Glutamatergic neuron (in vitro differentiated cells): Measurements from ENCODE around the gene NEO1. TPM values are rescaled to one million over a fixed set of nuclear protein-coding genes. Genes with fewer than 3 reads are reported as not detected.
A peak's percentile ranks its signal among the peaks of the same experiment; 100 is the strongest.

Experiments
- DNase-seq: peaks from one replicate; pipeline ENCODE4 v3.0.0; 2022
- H3K27ac Mint-ChIP-seq: one replicate; pipeline ENCODE4 v1.8.0; 2020; ENCODE audit warnings: mild to moderate bottlenecking, mixed read lengths, inconsistent platforms; ENCODE audit not compliant: unreplicated experiment
- H3K27me3 Mint-ChIP-seq: one replicate; pipeline ENCODE4 v1.8.0; 2020; ENCODE audit warnings: mild to moderate bottlenecking, moderate library complexity, mixed read lengths, inconsistent platforms; ENCODE audit not compliant: unreplicated experiment
- H3K36me3 Mint-ChIP-seq: one replicate; pipeline ENCODE4 v1.8.0; 2020; ENCODE audit warnings: mild to moderate bottlenecking, mixed read lengths, inconsistent platforms; ENCODE audit not compliant: unreplicated experiment
- H3K4me1 Mint-ChIP-seq: one replicate; pipeline ENCODE4 v1.8.0; 2020; ENCODE audit warnings: mild to moderate bottlenecking, low read depth, mixed read lengths, inconsistent platforms; ENCODE audit not compliant: unreplicated experiment
- H3K4me3 Mint-ChIP-seq: one replicate; pipeline ENCODE4 v1.8.0; 2020; ENCODE audit warnings: mild to moderate bottlenecking, mixed read lengths, inconsistent platforms; ENCODE audit not compliant: unreplicated experiment
- H3K9me3 Mint-ChIP-seq: one replicate; pipeline ENCODE4 v1.8.0; 2020; ENCODE audit warnings: mild to moderate bottlenecking, moderate library complexity, mixed read lengths, inconsistent platforms; ENCODE audit not compliant: unreplicated experiment
- total RNA-seq: library from RNA; stranded (reverse); fragmentation: NEBNext Ultra II Directional; extraction: Animal tissue kit (Norgen Biotek cat#: 25700); gene quantifications from one replicate; pipeline ENCODE4 v1.2.1, GENCODE V29; 2021; ENCODE audit not compliant: unreplicated experiment
- TF ChIP-seq, protein P1 (sequence below): fragments of 200-600 bp; sonication (generic); IDR thresholded peaks from one replicate; pipeline ENCODE4 v1.5.0; 2021; ENCODE audit not compliant: partially characterized antibody, unreplicated experiment

The NEO1 gene
- total RNA-seq, 1 donor from 2014 or later: 157 TPM

DNA sequence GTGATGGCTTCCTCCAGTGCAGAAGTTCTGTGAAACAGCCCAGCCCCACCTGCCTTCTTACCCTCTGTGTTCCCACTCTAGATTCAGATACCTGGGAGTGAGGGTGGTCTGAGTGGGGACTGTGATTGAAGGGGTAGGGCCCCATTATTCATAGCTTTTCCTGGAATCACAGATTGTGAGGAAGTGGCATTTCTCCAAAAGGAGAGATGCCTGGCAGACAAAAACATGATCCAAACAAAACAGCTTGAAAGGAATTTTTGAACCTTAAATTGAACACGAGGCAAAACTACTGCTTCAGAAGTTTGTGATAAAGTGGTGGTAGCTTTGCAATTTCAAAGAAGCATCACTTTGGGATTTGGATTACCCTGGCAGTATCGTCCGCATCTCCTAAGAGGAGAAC, 29.2 kb upstream of the NEO1 start:
- peak overlapping the region; percentile 41 for H3K27ac Mint-ChIP-seq
- H3K27me3 Mint-ChIP-seq: peaks cover under 1% of the 10 kb centered on the region
- DNase-seq: no peak
- TF ChIP-seq, protein P1, sequence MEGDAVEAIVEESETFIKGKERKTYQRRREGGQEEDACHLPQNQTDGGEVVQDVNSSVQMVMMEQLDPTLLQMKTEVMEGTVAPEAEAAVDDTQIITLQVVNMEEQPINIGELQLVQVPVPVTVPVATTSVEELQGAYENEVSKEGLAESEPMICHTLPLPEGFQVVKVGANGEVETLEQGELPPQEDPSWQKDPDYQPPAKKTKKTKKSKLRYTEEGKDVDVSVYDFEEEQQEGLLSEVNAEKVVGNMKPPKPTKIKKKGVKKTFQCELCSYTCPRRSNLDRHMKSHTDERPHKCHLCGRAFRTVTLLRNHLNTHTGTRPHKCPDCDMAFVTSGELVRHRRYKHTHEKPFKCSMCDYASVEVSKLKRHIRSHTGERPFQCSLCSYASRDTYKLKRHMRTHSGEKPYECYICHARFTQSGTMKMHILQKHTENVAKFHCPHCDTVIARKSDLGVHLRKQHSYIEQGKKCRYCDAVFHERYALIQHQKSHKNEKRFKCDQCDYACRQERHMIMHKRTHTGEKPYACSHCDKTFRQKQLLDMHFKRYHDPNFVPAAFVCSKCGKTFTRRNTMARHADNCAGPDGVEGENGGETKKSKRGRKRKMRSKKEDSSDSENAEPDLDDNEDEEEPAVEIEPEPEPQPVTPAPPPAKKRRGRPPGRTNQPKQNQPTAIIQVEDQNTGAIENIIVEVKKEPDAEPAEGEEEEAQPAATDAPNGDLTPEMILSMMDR: no peak
- no peaks in the 10 kb centered on the region for H3K36me3 Mint-ChIP-seq
- no peaks in the 10 kb centered on the region for H3K9me3 Mint-ChIP-seq
- H3K4me3 Mint-ChIP-seq: no peak overlapping the region
- peaks cover 42% of the 10 kb centered on the region for H3K4me1 Mint-ChIP-seq

DNA sequence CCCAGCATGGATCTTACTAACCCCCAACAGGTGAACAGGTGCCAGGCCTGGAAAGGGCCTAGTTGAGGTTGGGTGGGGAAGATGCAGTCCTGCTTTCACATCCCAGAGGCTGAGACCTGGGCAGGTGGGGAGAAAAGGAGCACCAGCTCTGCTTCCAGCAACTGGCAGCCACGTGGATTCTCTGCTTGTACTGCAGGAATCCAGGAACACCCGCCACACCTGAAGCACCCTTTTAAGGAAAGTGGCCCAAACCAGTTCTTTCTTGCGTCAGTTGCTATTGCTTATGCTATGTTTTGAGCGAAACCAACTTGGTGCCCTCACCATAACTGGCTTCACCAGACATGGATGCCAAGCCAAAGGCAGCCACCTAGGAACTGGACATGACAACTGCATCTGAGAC, 28.1 kb upstream of the NEO1 start:
- Mint-ChIP-seq H3K4me1 (peaks cover 35% of the 10 kb centered on the region), H3K27ac (no peak overlapping the region), H3K27me3 (peaks cover 2% of the 10 kb centered on the region), H3K9me3 (no peaks in the 10 kb centered on the region), H3K4me3 (no peak overlapping the region), H3K36me3 (no peaks in the 10 kb centered on the region)
- DNase-seq: no peak
- TF ChIP-seq, protein P1: no peak

DNA sequence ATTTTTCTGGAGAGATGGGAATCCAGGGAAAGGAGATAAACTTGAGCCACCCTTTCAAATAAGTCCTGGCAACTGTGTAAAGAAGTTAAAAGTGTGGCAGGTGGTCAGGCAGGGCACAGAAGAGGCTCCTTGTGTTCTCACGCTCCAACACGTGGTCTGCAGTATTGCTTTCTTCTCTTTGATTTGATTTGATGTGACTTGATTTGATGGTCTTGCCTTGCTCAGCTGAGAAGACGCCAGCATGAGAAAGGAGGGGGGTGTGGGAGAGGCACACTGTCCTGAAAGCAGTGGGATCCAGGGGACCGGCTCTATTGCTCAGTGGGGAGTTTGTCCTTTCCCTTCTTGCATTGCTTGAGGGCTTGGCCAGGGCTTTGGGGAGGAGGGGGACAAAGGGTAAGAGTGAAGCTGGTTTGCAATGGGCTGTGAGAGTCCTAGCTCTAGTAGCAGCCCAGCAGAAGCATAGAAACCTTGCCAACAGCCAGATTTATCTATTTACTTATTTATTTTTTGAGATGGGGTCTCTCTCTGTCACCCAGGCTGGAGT, 25.7 kb upstream of the NEO1 start:
- H3K9me3 Mint-ChIP-seq: no peaks in the 10 kb centered on the region
- peaks cover 25% of the 10 kb centered on the region for H3K4me1 Mint-ChIP-seq
- H3K36me3 Mint-ChIP-seq: no peaks in the 10 kb centered on the region
- H3K27ac Mint-ChIP-seq: no peak overlapping the region
- no peak for DNase-seq
- TF ChIP-seq, protein P1: no peak
- peaks cover 2% of the 10 kb centered on the region for H3K27me3 Mint-ChIP-seq
- no peak overlapping the region for H3K4me3 Mint-ChIP-seq

DNA sequence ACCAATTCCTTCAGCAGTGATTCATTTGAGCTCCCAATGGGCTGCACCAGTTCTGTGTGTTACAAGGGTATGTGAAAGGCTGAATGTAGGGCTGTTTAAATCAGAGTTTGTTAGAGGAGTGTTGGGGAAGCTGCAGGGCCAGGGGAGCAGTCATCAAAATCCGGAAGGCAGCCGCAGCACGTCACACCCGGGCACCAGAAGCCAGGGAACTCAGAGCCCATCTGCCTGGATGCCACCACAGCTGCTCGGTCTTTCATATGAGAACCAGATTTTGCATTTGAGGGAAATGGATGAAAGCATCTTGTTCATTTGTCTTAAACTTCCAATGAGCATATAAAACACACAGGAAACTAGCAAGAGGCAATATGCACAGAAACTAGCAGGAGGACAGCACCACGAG, 24.2 kb upstream of the NEO1 start:
- H3K9me3 Mint-ChIP-seq: no peaks in the 10 kb centered on the region
- no peak for DNase-seq
- H3K36me3 Mint-ChIP-seq: no peaks in the 10 kb centered on the region
- H3K27ac Mint-ChIP-seq: no peak overlapping the region
- H3K27me3 Mint-ChIP-seq: peaks cover 2% of the 10 kb centered on the region
- peaks cover 12% of the 10 kb centered on the region for H3K4me1 Mint-ChIP-seq
- no peak overlapping the region for H3K4me3 Mint-ChIP-seq
- TF ChIP-seq, protein P1: no peak

DNA sequence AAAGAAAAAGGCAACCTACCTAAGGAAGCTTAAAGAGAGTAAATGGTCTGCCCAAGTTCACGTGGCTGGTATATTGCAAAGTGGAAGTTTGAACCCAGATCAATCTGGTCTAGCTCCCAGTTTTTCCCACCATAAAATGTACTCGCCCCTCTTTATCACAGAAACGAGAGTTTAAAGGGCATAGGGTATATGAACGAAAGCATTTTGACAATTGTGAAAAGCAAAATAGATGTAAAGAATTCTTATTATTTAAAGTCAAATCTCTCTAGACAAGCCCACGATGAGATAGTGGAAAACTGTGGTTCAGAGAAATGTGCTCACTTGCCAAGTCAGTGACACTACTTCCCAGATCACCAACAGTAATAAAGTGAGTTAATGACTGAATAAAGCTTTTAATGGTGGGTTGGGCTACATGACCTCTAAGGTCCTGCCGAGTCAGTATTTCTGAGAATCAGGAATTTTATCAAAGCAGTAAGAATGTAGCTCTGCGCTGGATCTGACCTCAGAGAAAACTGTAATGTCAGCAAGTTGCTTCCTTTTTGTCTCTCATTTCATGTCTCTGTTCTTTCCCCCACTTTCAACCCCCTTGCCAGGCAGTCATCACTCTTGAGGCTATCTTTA, 23.3 kb upstream of the NEO1 start:
- H3K36me3 Mint-ChIP-seq: no peaks in the 10 kb centered on the region
- TF ChIP-seq, protein P1: no peak
- no peak overlapping the region for H3K27ac Mint-ChIP-seq
- H3K9me3 Mint-ChIP-seq: no peaks in the 10 kb centered on the region
- DNase-seq: no peak
- H3K27me3 Mint-ChIP-seq: peaks cover 2% of the 10 kb centered on the region
- H3K4me1 Mint-ChIP-seq: peaks cover 15% of the 10 kb centered on the region
- no peak overlapping the region for H3K4me3 Mint-ChIP-seq
